Left lung (tissue), 10 donors: ENCODE results near the gene DMGDH. TPM values are rescaled to one million over a fixed set of nuclear protein-coding genes. Genes with fewer than 3 reads are reported as not detected.

ENCODE experiments used
- ATAC-seq: fragments of 200-7000 bp; cut with Tn5 transposase; one replicate; pipeline ENCODE4 v1.9.1; 2020; ENCODE audit warnings: moderate library complexity
- DNase-seq, 4 donors: peaks; one replicate each; pipeline ENCODE4 v3.0.0-alpha.2; 2013 to 2020
- H3K27ac ChIP-seq, 2 donors: fragments of 200-600 bp; sonication (generic) in 1 of 2; one replicate each; pipeline versions ENCODE4 v1.5.0 to v1.8.0; 2020 to 2021
- H3K27me3 ChIP-seq, 2 donors: fragments of 200-600 bp; sonication (generic) in 1 of 2; one replicate each; pipeline versions ENCODE4 v1.5.0 to v1.8.0; 2020 to 2021
- H3K36me3 ChIP-seq, 2 donors: fragments of 200-600 bp; sonication (generic) in 1 of 2; one replicate each; pipeline versions ENCODE4 v1.5.0 to v1.8.0; 2020 to 2021
- H3K4me1 ChIP-seq, 2 donors: fragments of 200-600 bp; one replicate each; pipeline ENCODE4 v1.8.0; 2021
- H3K4me3 ChIP-seq, 2 donors: fragments of 200-600 bp; sonication (generic) in 1 of 2; one replicate each; pipeline versions ENCODE4 v1.5.0 to v1.8.0; 2020 to 2021; ENCODE audit warnings: mild to moderate bottlenecking in 1 of 2
- H3K9me3 ChIP-seq, 2 donors: fragments of 200-600 bp; sonication (generic) in 1 of 2; one replicate each; pipeline versions ENCODE4 v1.5.0 to v1.8.0; 2020 to 2021
- intact Hi-C, 2 donors: fragments of 100-400 bp; cut with DNase I; formaldehyde crosslinking; loops; one replicate each; pipeline versions ENCODE4 v1.11.2 to v1.14.2; 2022
- polyA plus RNA-seq, 6 donors: library from polyadenylated mRNA; unstranded; fragments of 120-200 nt; gene quantifications; one replicate each; pipeline ENCODE4 v1.2.1, GENCODE V29; 2013; ENCODE audit not compliant: insufficient read length in 6 of 6
- total RNA-seq, 2 donors: library from RNA; stranded (reverse); fragmentation: NEBNext Ultra II Directional; extraction: Animal tissue kit (Norgen Biotek cat#: 25700); gene quantifications; one replicate each; pipeline ENCODE4 v1.2.1, GENCODE V29; 2021
- TF ChIP-seq, protein P1 (sequence below), 2 donors: fragments of 200-600 bp; sonication (generic) in 1 of 2; IDR thresholded peaks; one replicate each; pipeline versions ENCODE4 v1.5.0 to v1.8.0; 2021; ENCODE audit warnings: antibody characterized with exemption in 2 of 2
- donor health status: DM: no; HTN: yes; CAD: no.
- donor health status: DM: no; HTN: no; CAD: no.

The DMGDH gene
- total and polyA plus RNA-seq, 8 donors: 0.90 to 3.1 (median 1.5) TPM

DNA sequence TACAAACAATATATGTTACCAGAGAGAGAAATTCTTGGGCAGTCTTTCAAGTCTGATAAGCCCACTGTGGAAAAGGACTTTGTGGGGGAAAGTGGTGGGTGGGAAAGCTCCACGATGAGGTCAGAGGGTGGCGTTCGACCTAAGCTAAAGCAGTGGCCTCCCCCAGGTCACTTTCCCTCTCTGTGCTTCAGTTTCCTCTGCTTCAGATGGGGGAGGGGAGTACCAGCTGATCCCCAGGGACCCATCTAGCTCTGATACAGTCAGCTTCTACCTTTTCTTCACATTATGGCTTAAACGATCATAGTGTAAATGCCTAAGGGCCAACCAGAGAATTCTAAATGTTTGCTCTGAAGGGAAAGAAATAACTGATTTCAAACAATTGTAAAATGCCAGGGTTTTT is 47.7 kb downstream of the DMGDH start:
- DNase-seq: no peak
- Histone ChIP-seq H3K27ac (no peak overlapping the region), H3K9me3 (no peaks in the 10 kb centered on the region), H3K4me3 (no peak overlapping the region), H3K36me3 (no peaks in the 10 kb centered on the region), H3K4me1 (peaks cover 0 to 3% of the 10 kb centered on the region in 2 donors), H3K27me3 (peaks cover 0 to 6% of the 10 kb centered on the region in 2 donors)
- no peak for ATAC-seq
- TF ChIP-seq, protein P1, sequence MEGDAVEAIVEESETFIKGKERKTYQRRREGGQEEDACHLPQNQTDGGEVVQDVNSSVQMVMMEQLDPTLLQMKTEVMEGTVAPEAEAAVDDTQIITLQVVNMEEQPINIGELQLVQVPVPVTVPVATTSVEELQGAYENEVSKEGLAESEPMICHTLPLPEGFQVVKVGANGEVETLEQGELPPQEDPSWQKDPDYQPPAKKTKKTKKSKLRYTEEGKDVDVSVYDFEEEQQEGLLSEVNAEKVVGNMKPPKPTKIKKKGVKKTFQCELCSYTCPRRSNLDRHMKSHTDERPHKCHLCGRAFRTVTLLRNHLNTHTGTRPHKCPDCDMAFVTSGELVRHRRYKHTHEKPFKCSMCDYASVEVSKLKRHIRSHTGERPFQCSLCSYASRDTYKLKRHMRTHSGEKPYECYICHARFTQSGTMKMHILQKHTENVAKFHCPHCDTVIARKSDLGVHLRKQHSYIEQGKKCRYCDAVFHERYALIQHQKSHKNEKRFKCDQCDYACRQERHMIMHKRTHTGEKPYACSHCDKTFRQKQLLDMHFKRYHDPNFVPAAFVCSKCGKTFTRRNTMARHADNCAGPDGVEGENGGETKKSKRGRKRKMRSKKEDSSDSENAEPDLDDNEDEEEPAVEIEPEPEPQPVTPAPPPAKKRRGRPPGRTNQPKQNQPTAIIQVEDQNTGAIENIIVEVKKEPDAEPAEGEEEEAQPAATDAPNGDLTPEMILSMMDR (IDR thresholded peaks at IDR 0.05): no peak
- intact Hi-C loops: loop anchor here in 1 of 2 donors (5.0 to 10.0 kb wide), 2 partner anchors 111 to 433 kb away; no protein-coding TSS in a partner anchor

DNA sequence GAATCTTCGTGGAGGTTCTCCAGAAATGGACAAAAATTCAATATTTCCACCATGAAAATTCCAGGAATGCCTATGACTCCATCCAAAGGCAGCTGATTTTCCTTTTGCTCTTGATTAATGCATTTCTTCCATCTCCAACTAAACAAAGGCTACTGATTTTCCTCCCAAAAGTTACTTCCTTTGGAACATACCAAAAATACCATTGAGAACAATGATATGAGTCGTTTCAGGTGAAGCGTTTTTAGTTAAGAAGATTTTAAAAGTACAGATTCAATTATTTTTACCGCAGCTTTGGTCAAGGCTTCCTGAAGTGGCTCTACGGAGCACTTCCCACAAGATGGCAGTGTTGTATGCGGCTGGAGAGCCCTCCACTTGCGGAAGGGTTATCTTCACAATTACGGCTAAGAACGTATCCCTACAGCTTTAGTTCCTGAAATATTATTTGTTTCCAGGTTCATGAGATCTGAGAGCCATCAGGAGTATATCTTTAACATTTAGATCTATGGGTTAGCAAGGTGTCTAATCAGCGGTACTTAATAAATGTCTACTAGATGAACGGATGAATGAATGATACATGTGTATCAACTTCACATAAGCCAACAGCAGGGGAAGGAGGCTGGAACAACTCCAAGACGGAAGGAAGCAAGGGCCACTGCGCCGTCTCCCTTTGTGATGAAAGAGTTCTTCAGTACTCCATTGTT is 48.5 kb downstream of the DMGDH start:
- Histone ChIP-seq H3K4me3 (no peak overlapping the region), H3K27me3 (peaks cover 0 to 6% of the 10 kb centered on the region in 2 donors), H3K36me3 (no peaks in the 10 kb centered on the region), H3K4me1 (peaks cover 0 to 3% of the 10 kb centered on the region in 2 donors), H3K9me3 (no peaks in the 10 kb centered on the region), H3K27ac (no peak overlapping the region)
- DNase-seq (peak in 3 of 4 donors; percentile 47 to 73 (median 61)), ATAC-seq (peak; percentile 94)
- TF ChIP-seq, protein P1 (IDR thresholded peaks at IDR 0.05): peak; percentile 55 to 60
- intact Hi-C loops: loop anchor here in 1 of 2 donors (5.0 to 10.0 kb wide), 2 partner anchors 111 to 434 kb away; no protein-coding TSS in a partner anchor

DNA sequence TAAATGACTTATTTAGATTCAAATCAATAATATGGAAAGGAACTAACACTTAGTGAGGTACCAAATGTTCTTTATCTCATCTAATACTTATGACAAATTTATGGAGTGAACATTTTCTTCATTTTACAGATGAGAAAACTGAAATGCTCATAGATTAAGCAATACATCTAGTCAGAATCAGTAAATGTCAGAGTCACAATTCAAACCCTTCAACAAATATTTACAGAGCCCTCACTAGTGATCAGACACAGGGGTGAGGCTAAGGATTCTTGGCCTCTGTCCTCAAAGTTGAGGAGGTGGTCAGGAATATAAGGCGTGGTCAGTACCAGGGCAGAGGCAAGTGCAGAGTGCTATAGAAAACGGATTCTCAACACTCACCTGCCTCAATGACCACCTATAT is 54.8 kb downstream of the DMGDH start:
- peak; percentile 65 for ATAC-seq
- TF ChIP-seq, protein P1 (IDR thresholded peaks at IDR 0.05): no peak

DNA sequence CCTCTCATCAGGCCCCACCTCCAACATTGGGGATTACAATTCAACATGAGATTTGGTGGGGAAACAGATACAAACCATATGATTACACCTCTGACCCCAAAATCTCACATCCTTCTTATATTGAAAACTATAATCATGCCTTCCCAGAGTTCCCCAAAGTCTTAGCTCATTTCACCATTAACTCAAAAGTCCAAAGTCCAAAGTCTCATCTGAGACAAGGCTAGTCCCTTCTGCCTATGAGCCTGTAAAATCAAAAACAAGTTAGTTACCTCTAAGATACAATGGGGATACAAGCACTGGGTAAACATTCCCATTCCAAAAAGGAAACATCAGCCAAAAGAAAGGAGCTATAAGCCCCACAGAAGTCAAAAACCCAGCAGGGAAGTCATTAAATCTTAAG is 57.6 kb downstream of the DMGDH start:
- ATAC-seq (no peak), DNase-seq (no peak)
- Histone ChIP-seq H3K9me3 (peaks cover 0 to 8% of the 10 kb centered on the region in 2 donors), H3K27ac (no peak overlapping the region), H3K27me3 (no peaks in the 10 kb centered on the region), H3K4me3 (no peak overlapping the region), H3K36me3 (no peaks in the 10 kb centered on the region), H3K4me1 (no peaks in the 10 kb centered on the region)
- intact Hi-C loops: no loop called here
- TF ChIP-seq, protein P1 (IDR thresholded peaks at IDR 0.05): no peak

More for the DNA sequence above, 54.8 kb downstream of the DMGDH start:
- intact Hi-C loops: no loop called here
- DNase-seq: no peak
- Histone ChIP-seq H3K36me3 (no peaks in the 10 kb centered on the region), H3K27ac (no peak overlapping the region), H3K27me3 (no peaks in the 10 kb centered on the region), H3K4me3 (no peak overlapping the region), H3K4me1 (no peaks in the 10 kb centered on the region), H3K9me3 (peaks cover 0 to 8% of the 10 kb centered on the region in 2 donors)

DNA sequence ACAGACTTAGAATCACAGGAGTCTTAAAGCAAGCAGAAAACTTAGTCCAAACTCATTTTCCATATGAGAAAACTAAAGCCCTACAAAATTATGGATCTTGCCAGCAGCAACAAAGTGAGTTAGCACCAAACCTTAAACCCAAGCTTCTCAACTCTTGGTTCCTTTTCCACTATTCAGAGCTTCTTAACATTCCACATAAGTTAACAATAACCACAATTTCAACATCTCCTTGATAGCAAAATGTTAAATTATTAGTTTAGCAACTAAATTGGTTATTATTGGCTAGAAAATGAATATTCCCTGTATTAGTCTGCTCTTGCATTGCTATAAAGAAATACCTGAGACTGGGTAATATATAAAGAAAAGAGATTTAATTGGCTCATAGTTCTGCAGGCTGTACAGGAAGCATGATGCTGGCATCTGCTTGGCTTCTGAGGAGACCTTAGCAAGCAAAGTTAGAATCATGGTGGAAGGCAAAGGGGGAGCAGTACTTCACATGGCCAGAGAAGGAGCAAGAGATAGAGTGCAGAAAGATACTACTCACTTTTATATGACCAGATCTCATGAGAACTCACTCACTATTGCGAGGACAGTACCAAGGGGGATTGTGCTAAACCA is 58.1 kb downstream of the DMGDH start:
- H3K27ac ChIP-seq: no peak overlapping the region
- TF ChIP-seq, protein P1 (IDR thresholded peaks at IDR 0.05): no peak
- ATAC-seq (no peak), DNase-seq (no peak)
- H3K4me1 ChIP-seq: no peaks in the 10 kb centered on the region
- intact Hi-C loops: no loop called here
- H3K4me3 ChIP-seq: no peak overlapping the region
- H3K36me3 ChIP-seq: no peaks in the 10 kb centered on the region
- no peaks in the 10 kb centered on the region for H3K27me3 ChIP-seq
- H3K9me3 ChIP-seq: peaks cover 0 to 8% of the 10 kb centered on the region in 2 donors
